G401 (cell line): ENCODE data around the gene SLC25A10. TPM values are rescaled to one million over a fixed set of nuclear protein-coding genes. Genes with fewer than 3 reads are reported as not detected.
"Not testable (repeated sequence)": the region's sequence is repeated elsewhere in the genome, so short reads cannot be mapped to it uniquely, and the experiment has no call there.

Source experiments
- DNase-seq: peaks from one replicate; pipeline ENCODE4 v3.0.0-alpha.2; 2015; ENCODE audit warnings: low spot score
- in situ Hi-C: cut with HindIII; loops from 2 replicates; pipeline ENCODE4 v1.10.0; 2016; ENCODE audit warnings: low sequenced_read_pairs, mixed read lengths
- total RNA-seq: library from RNA; depleted of rRNA; stranded (reverse); fragments of >200 nt; shearing (Covaris generic); gene quantifications from 2 replicates; pipeline ENCODE4 v1.2.3, GENCODE V29; 2014; rRNA removed

SLC25A10 gene
- total RNA-seq, 1 experiment from 2014 or later = 73.9 TPM

- DNase-seq = no peak
- in situ Hi-C loops = no loop called here
Observed at GRCh38 chr17:81737947-81738800, 26.1 kb downstream of the SLC25A10 start.

- DNase-seq = no peak
- in situ Hi-C loops = no loop called here
Observed at GRCh38 chr17:81738801-81739393, 26.8 kb downstream of the SLC25A10 start.

GRCh38 chr17:81739593-81739992 lies 27.5 kb downstream of the SLC25A10 start:
- in situ Hi-C loops = not testable (repeated sequence)

GRCh38 chr17:81740395-81740961 lies 28.4 kb downstream of the SLC25A10 start:
- in situ Hi-C loops = no loop called here
- DNase-seq = no peak

More at GRCh38 chr17:81739593-81739992, 27.5 kb downstream of the SLC25A10 start:
- DNase-seq = not testable (repeated sequence)

GRCh38 chr17:81741049-81741593 lies 29.0 kb downstream of the SLC25A10 start:
- in situ Hi-C loops = no loop called here
- no peak for DNase-seq

GRCh38 chr17:81741594-81742452 lies 29.7 kb downstream of the SLC25A10 start:
- in situ Hi-C loops = no loop called here
- no peak for DNase-seq

Other genes with a start within 250 kb of the SLC25A10 start
- 5,595 and 6,819 TPM in 2 replicates for gene ACTG1, start 199.5 kb upstream of the SLC25A10 start, total RNA-seq
- 0.80 and 1.4 TPM in 2 replicates for gene FSCN2, start 183.9 kb upstream of the SLC25A10 start, total RNA-seq
- gene FAAP100, start 159.9 kb upstream of the SLC25A10 start, total RNA-seq = 37.1 and 44.6 TPM in 2 replicates
- gene NPLOC4, start 75.2 kb upstream of the SLC25A10 start, total RNA-seq = 110 and 120 TPM in 2 replicates
- gene TSPAN10, start 75.1 kb upstream of the SLC25A10 start, total RNA-seq = 66.8 and 98.7 TPM in 2 replicates
- gene PDE6G, start 55.7 kb upstream of the SLC25A10 start, total RNA-seq = 0.80 TPM in 1 of 2 replicates, not detected in the other
- 81.2 and 118 TPM in 2 replicates for gene OXLD1, start 45.7 kb upstream of the SLC25A10 start, total RNA-seq
- gene CCDC137, start 45.5 kb upstream of the SLC25A10 start, total RNA-seq = 32.0 and 35.8 TPM in 2 replicates
- 64.2 and 77.4 TPM in 2 replicates for gene ARL16, start 28.5 kb upstream of the SLC25A10 start, total RNA-seq
- 85.0 and 88.7 TPM in 2 replicates for gene HGS, start 28.3 kb upstream of the SLC25A10 start, total RNA-seq
- 238 and 244 TPM in 2 replicates for gene MRPL12, start 8.9 kb upstream of the SLC25A10 start, total RNA-seq
- gene GCGR, start 91.9 kb downstream of the SLC25A10 start, total RNA-seq = 0.61 TPM in 1 of 2 replicates, not detected in the other
- gene MCRIP1, start 121.0 kb downstream of the SLC25A10 start, total RNA-seq = 130 and 133 TPM in 2 replicates
- 0.31 TPM in 1 of 2 replicates, not detected in the other for gene PPP1R27, start 122.8 kb downstream of the SLC25A10 start, total RNA-seq
- gene P4HB, start 148.3 kb downstream of the SLC25A10 start, total RNA-seq = 310 and 320 TPM in 2 replicates
- gene ARHGDIA, start 159.1 kb downstream of the SLC25A10 start, total RNA-seq = 183 and 209 TPM in 2 replicates
- gene ALYREF, start 179.3 kb downstream of the SLC25A10 start, total RNA-seq = 379 and 407 TPM in 2 replicates
- 194 and 216 TPM in 2 replicates for gene ANAPC11, start 179.4 kb downstream of the SLC25A10 start, total RNA-seq
- 0.41 and 0.74 TPM in 2 replicates for gene NPB, start 190.0 kb downstream of the SLC25A10 start, total RNA-seq
- gene PCYT2, start 199.1 kb downstream of the SLC25A10 start, total RNA-seq = 41.8 and 60.0 TPM in 2 replicates
- 15.4 and 17.6 TPM in 2 replicates for gene SIRT7, start 205.9 kb downstream of the SLC25A10 start, total RNA-seq
- 14.5 and 15.6 TPM in 2 replicates for gene MAFG, start 215.5 kb downstream of the SLC25A10 start, total RNA-seq
- gene PYCR1, start 225.0 kb downstream of the SLC25A10 start, total RNA-seq = 112 and 119 TPM in 2 replicates
- gene MYADML2, start 234.9 kb downstream of the SLC25A10 start, total RNA-seq = not detected in 2 replicates
- 2.5 and 4.5 TPM in 2 replicates for gene NOTUM, start 248.9 kb downstream of the SLC25A10 start, total RNA-seq